ENCODE measurements around the gene XPO4. TPM values are rescaled to one million over a fixed set of nuclear protein-coding genes. Genes with fewer than 3 reads are reported as not detected.
"Not testable (repeated sequence)": the region's sequence is repeated elsewhere in the genome, so short reads cannot be mapped to it uniquely, and the experiment has no call there.

The XPO4 gene
- total RNA-seq, 1 experiment from 2014 or later, result 33.4 TPM

- Histone ChIP-seq H3K27me3 (ENCODE audit: control insufficient read depth, insufficient read depth, low read length) (no peaks in the 10 kb centered on the region), H3K36me3 (replicated peaks; ENCODE audit: control insufficient read depth, insufficient read depth, low read length) (no peaks in the 10 kb centered on the region)
- DNase-seq, result no peak
Observed at GRCh38 chr13:20867408-20867807, 35.1 kb downstream of the XPO4 start.

GRCh38 chr13:20861666-20862065 lies 40.9 kb downstream of the XPO4 start:
- not testable (repeated sequence) for DNase-seq; H3K27me3 ChIP-seq (ENCODE audit: control insufficient read depth, insufficient read depth, low read length); H3K4me3 ChIP-seq (ENCODE audit: insufficient read depth, low read depth, low read length); H3K36me3 ChIP-seq (replicated peaks; ENCODE audit: control insufficient read depth, insufficient read depth, low read length)

More at GRCh38 chr13:20867408-20867807, 35.1 kb downstream of the XPO4 start:
- H3K4me3 ChIP-seq (ENCODE audit: insufficient read depth, low read depth, low read length), result no peak overlapping the region

GRCh38 chr13:20860844-20861243 lies 41.7 kb downstream of the XPO4 start:
- DNase-seq, result no peak
- Histone ChIP-seq H3K4me3 (ENCODE audit: insufficient read depth, low read depth, low read length) (no peak overlapping the region), H3K27me3 (ENCODE audit: control insufficient read depth, insufficient read depth, low read length) (no peaks in the 10 kb centered on the region), H3K36me3 (replicated peaks; ENCODE audit: control insufficient read depth, insufficient read depth, low read length) (no peaks in the 10 kb centered on the region; the same call in 1 of the 2 replicates)

GRCh38 chr13:20856650-20857049 lies 45.9 kb downstream of the XPO4 start:
- H3K27me3 ChIP-seq (ENCODE audit: control insufficient read depth, insufficient read depth, low read length), result no peaks in the 10 kb centered on the region
- no peak for DNase-seq
- no peak overlapping the region for H3K4me3 ChIP-seq (ENCODE audit: insufficient read depth, low read depth, low read length)
- H3K36me3 ChIP-seq (replicated peaks; ENCODE audit: control insufficient read depth, insufficient read depth, low read length), result no peaks in the 10 kb centered on the region; the same call in 1 of the 2 replicates

GRCh38 chr13:20851844-20852402 lies 50.6 kb downstream of the XPO4 start:
- H3K27me3 ChIP-seq (ENCODE audit: control insufficient read depth, insufficient read depth, low read length), result no peaks in the 10 kb centered on the region
- no peaks in the 10 kb centered on the region for H3K36me3 ChIP-seq (replicated peaks; ENCODE audit: control insufficient read depth, insufficient read depth, low read length)
- H3K4me3 ChIP-seq (ENCODE audit: insufficient read depth, low read depth, low read length), result no peak overlapping the region
- no peak for DNase-seq

GRCh38 chr13:20848944-20849343 lies 53.6 kb downstream of the XPO4 start:
- DNase-seq, result no peak
- Histone ChIP-seq H3K27me3 (ENCODE audit: control insufficient read depth, insufficient read depth, low read length) (no peaks in the 10 kb centered on the region), H3K4me3 (ENCODE audit: insufficient read depth, low read depth, low read length) (no peak overlapping the region), H3K36me3 (replicated peaks; ENCODE audit: control insufficient read depth, insufficient read depth, low read length) (no peaks in the 10 kb centered on the region)

- Histone ChIP-seq H3K27me3 (ENCODE audit: control insufficient read depth, insufficient read depth, low read length) (no peaks in the 10 kb centered on the region), H3K36me3 (replicated peaks; ENCODE audit: control insufficient read depth, insufficient read depth, low read length) (no peaks in the 10 kb centered on the region), H3K4me3 (ENCODE audit: insufficient read depth, low read depth, low read length) (no peak overlapping the region)
- no peak for DNase-seq
Observed at GRCh38 chr13:20848203-20848602, 54.3 kb downstream of the XPO4 start.

- Histone ChIP-seq H3K27me3 (ENCODE audit: control insufficient read depth, insufficient read depth, low read length) (no peaks in the 10 kb centered on the region), H3K36me3 (replicated peaks; ENCODE audit: control insufficient read depth, insufficient read depth, low read length) (no peaks in the 10 kb centered on the region; the same call in 1 of the 2 replicates), H3K4me3 (ENCODE audit: insufficient read depth, low read depth, low read length) (no peak overlapping the region)
- no peak for DNase-seq
Observed at GRCh38 chr13:20847296-20847695, 55.2 kb downstream of the XPO4 start.

- no peak for DNase-seq
- no peaks in the 10 kb centered on the region for H3K27me3 ChIP-seq (ENCODE audit: control insufficient read depth, insufficient read depth, low read length)
Observed at GRCh38 chr13:20843166-20843565, 59.4 kb downstream of the XPO4 start.

GRCh38 chr13:20840568-20840967 lies 62.0 kb downstream of the XPO4 start:
- H3K27me3 ChIP-seq (ENCODE audit: control insufficient read depth, insufficient read depth, low read length), result no peaks in the 10 kb centered on the region
- no peak overlapping the region for H3K4me3 ChIP-seq (ENCODE audit: insufficient read depth, low read depth, low read length)
- H3K36me3 ChIP-seq (replicated peaks; ENCODE audit: control insufficient read depth, insufficient read depth, low read length), result peaks cover 3% of the 10 kb centered on the region
- DNase-seq, result no peak

More at GRCh38 chr13:20843166-20843565, 59.4 kb downstream of the XPO4 start:
- Histone ChIP-seq H3K4me3 (ENCODE audit: insufficient read depth, low read depth, low read length) (no peak overlapping the region), H3K36me3 (replicated peaks; ENCODE audit: control insufficient read depth, insufficient read depth, low read length) (peaks cover 3% of the 10 kb centered on the region)

- peaks cover 2% of the 10 kb centered on the region for H3K36me3 ChIP-seq (replicated peaks; ENCODE audit: control insufficient read depth, insufficient read depth, low read length)
- no peaks in the 10 kb centered on the region for H3K27me3 ChIP-seq (ENCODE audit: control insufficient read depth, insufficient read depth, low read length)
- H3K4me3 ChIP-seq (ENCODE audit: insufficient read depth, low read depth, low read length), result no peak overlapping the region
- DNase-seq, result no peak
Observed at GRCh38 chr13:20833900-20834679, 68.5 kb downstream of the XPO4 start.

GRCh38 chr13:20832861-20833260 lies 69.7 kb downstream of the XPO4 start:
- no peak overlapping the region for H3K4me3 ChIP-seq (ENCODE audit: insufficient read depth, low read depth, low read length)
- DNase-seq, result no peak
- no peaks in the 10 kb centered on the region for H3K27me3 ChIP-seq (ENCODE audit: control insufficient read depth, insufficient read depth, low read length)
- peaks cover 2% of the 10 kb centered on the region for H3K36me3 ChIP-seq (replicated peaks; ENCODE audit: control insufficient read depth, insufficient read depth, low read length)

GRCh38 chr13:20831933-20832332 lies 70.6 kb downstream of the XPO4 start:
- Histone ChIP-seq H3K4me3 (ENCODE audit: insufficient read depth, low read depth, low read length) (no peak overlapping the region), H3K27me3 (ENCODE audit: control insufficient read depth, insufficient read depth, low read length) (no peaks in the 10 kb centered on the region), H3K36me3 (replicated peaks; ENCODE audit: control insufficient read depth, insufficient read depth, low read length) (peaks cover 2% of the 10 kb centered on the region)
- no peak for DNase-seq

GRCh38 chr13:20831254-20831653 lies 71.3 kb downstream of the XPO4 start:
- Histone ChIP-seq H3K27me3 (ENCODE audit: control insufficient read depth, insufficient read depth, low read length) (no peaks in the 10 kb centered on the region), H3K4me3 (ENCODE audit: insufficient read depth, low read depth, low read length) (no peak overlapping the region), H3K36me3 (replicated peaks; ENCODE audit: control insufficient read depth, insufficient read depth, low read length) (peaks cover 2% of the 10 kb centered on the region)
- DNase-seq, result no peak

All from H7 (cell line).